Tibial artery (tissue), 4 donors: Measurements from ENCODE around the gene ACAP3.

Experiments
- DNase-seq, 2 donors: peaks; one replicate each; pipeline ENCODE4 v3.0.0-alpha.2; 2019
- H3K27ac ChIP-seq, 2 donors: fragments of 200-600 bp; sonication (generic) in 1 of 2; 1 replicate in 1 of 2; 2 replicates in 1 of 2; pipeline ENCODE4 v1.5.1; 2018 to 2019; ENCODE audit warnings: mild to moderate bottlenecking in 1 of 2
- H3K27me3 ChIP-seq, 2 donors: fragments of 200-600 bp; sonication (generic) in 1 of 2; one replicate each; pipeline versions ENCODE4 v1.5.1 to v1.6.0; 2016 to 2019
- H3K36me3 ChIP-seq, 3 donors: fragments of 200-600 bp; sonication (generic) in 2 of 3; one replicate each; pipeline ENCODE4 v1.5.1; 2016 to 2019; ENCODE audit warnings: mild to moderate bottlenecking in 2 of 3
- H3K4me1 ChIP-seq, 4 donors: fragments of 200-600 bp; sonication (generic) in 2 of 4; 1 replicate in 3 of 4; 2 replicates in 1 of 4; pipeline ENCODE4 v1.5.1; 2016 to 2019
- H3K4me3 ChIP-seq, 2 donors: fragments of 200-600 bp; sonication (generic) in 1 of 2; 1 replicate in 1 of 2; 2 replicates in 1 of 2; pipeline ENCODE4 v1.5.1; 2018 to 2019; ENCODE audit warnings: mild to moderate bottlenecking in 2 of 2
- H3K9me3 ChIP-seq, 3 donors: fragments of 200-600 bp; sonication (generic) in 1 of 3; one replicate each; pipeline ENCODE4 v1.5.1; 2016 to 2019
- CTCF ChIP-seq, 2 experiments: fragments of 200-600 bp in 1 of 2; fragments of 450-650 bp in 1 of 2; IDR thresholded peaks; one replicate each; pipeline ENCODE4 v1.5.1; 2017 to 2019; ENCODE audit warnings: antibody characterized with exemption in 2 of 2, mild to moderate bottlenecking in 1 of 2, moderate library complexity in 1 of 2
- intact Hi-C: fragments of 100-400 bp; cut with DNase I; formaldehyde crosslinking; loops from one replicate; pipeline ENCODE4 v1.15.0; 2023; ENCODE audit warnings: low total_unique reads

ACAP3 gene

GRCh38 chr1:1346501-1346890 is 38.8 kb upstream of the ACAP3 start:
- peaks cover 0 to 7% (median 4%) of the 10 kb centered on the region in 3 donors for H3K36me3 ChIP-seq
- H3K4me3 ChIP-seq: no peak overlapping the region
- intact Hi-C loops: no loop called here
- H3K9me3 ChIP-seq: no peaks in the 10 kb centered on the region
- TF ChIP-seq CTCF (IDR thresholded peaks at IDR 0.05): no peak
- H3K27me3 ChIP-seq: no peaks in the 10 kb centered on the region
- DNase-seq: no peak
- H3K27ac ChIP-seq: no peak overlapping the region
- H3K4me1 ChIP-seq: peaks cover 0 to 53% (median 38%) of the 10 kb centered on the region in 4 donors

- no peak overlapping the region for H3K4me3 ChIP-seq
These were observed 38.2 kb upstream of the ACAP3 start for GRCh38 chr1:1345860-1346500.

GRCh38 chr1:1345384-1345783 is 37.7 kb upstream of the ACAP3 start:
- Histone ChIP-seq H3K27me3 (no peaks in the 10 kb centered on the region), H3K27ac (no peak overlapping the region), H3K36me3 (peaks cover 0 to 19% (median 12%) of the 10 kb centered on the region in 3 donors), H3K4me3 (no peak overlapping the region), H3K4me1 (peaks cover 0 to 50% (median 34%) of the 10 kb centered on the region in 4 donors), H3K9me3 (no peaks in the 10 kb centered on the region)
- no peak for DNase-seq
- intact Hi-C loops: no loop called here
- TF ChIP-seq CTCF (IDR thresholded peaks at IDR 0.05): no peak

More at GRCh38 chr1:1345860-1346500, 38.2 kb upstream of the ACAP3 start:
- peaks cover 0 to 50% (median 34%) of the 10 kb centered on the region in 4 donors for H3K4me1 ChIP-seq
- peaks cover 0 to 13% (median 8%) of the 10 kb centered on the region in 3 donors for H3K36me3 ChIP-seq
- intact Hi-C loops: no loop called here
- H3K27me3 ChIP-seq: no peaks in the 10 kb centered on the region
- no peak for TF ChIP-seq CTCF (IDR thresholded peaks at IDR 0.05)
- H3K9me3 ChIP-seq: no peaks in the 10 kb centered on the region
- no peak overlapping the region for H3K27ac ChIP-seq
- DNase-seq: no peak

- Histone ChIP-seq H3K36me3 (peaks cover 0 to 24% (median 18%) of the 10 kb centered on the region in 3 donors), H3K9me3 (no peaks in the 10 kb centered on the region), H3K4me1 (peaks cover 0 to 50% (median 34%) of the 10 kb centered on the region in 4 donors), H3K27me3 (no peaks in the 10 kb centered on the region), H3K4me3 (no peak overlapping the region), H3K27ac (no peak overlapping the region)
- TF ChIP-seq CTCF (IDR thresholded peaks at IDR 0.05): no peak
- DNase-seq: no peak
- intact Hi-C loops: no loop called here
These were observed 37.1 kb upstream of the ACAP3 start for GRCh38 chr1:1344655-1345361.

GRCh38 chr1:1343811-1344421 is 36.2 kb upstream of the ACAP3 start:
- Histone ChIP-seq H3K4me3 (no peak overlapping the region), H3K9me3 (no peaks in the 10 kb centered on the region), H3K36me3 (peaks cover 4 to 33% (median 27%) of the 10 kb centered on the region in 3 donors), H3K27me3 (no peaks in the 10 kb centered on the region), H3K4me1 (peaks cover 0 to 50% (median 34%) of the 10 kb centered on the region in 4 donors), H3K27ac (no peak overlapping the region)
- no peak for TF ChIP-seq CTCF (IDR thresholded peaks at IDR 0.05)
- intact Hi-C loops: no loop called here
- DNase-seq: no peak
